Ishikawa (cell line): ENCODE measurements around the gene RNPEPL1.

Source experiments
- CEBPB ChIP-seq: IDR thresholded peaks from 2 replicates; pipeline ENCODE4 v1.6.1; 2012
- EGR1 ChIP-seq: IDR thresholded peaks from 2 replicates; pipeline ENCODE4 v1.6.1; 2012
- EP300 ChIP-seq: IDR thresholded peaks from 2 replicates; pipeline ENCODE4 v1.6.1; 2012; ENCODE audit warnings: borderline replicate concordance
- FOXM1 ChIP-seq: IDR thresholded peaks from 2 replicates; pipeline ENCODE4 v1.6.1; 2012; ENCODE audit warnings: low read depth, borderline replicate concordance
- NFIC ChIP-seq: IDR thresholded peaks from 2 replicates; pipeline ENCODE4 v1.6.1; 2012
- RAD21 ChIP-seq: IDR thresholded peaks from 2 replicates; pipeline ENCODE4 v1.6.1; 2012; ENCODE audit warnings: low read depth
- TAF1 ChIP-seq: IDR thresholded peaks from 2 replicates; pipeline ENCODE4 v1.6.1; 2012; ENCODE audit warnings: low read depth, mild to moderate bottlenecking
- TCF12 ChIP-seq: IDR thresholded peaks from 2 replicates; pipeline ENCODE4 v1.6.1; 2012; ENCODE audit warnings: low read depth
- ZBTB7A ChIP-seq: IDR thresholded peaks from 2 replicates; pipeline ENCODE4 v1.6.1; 2012; ENCODE audit warnings: low read depth
- TF ChIP-seq, protein P1 (sequence below): IDR thresholded peaks from 2 replicates; pipeline ENCODE4 v1.6.1; 2012
- TF ChIP-seq, protein P2 (sequence below): IDR thresholded peaks from 2 replicates; pipeline ENCODE4 v1.6.1; 2012; ENCODE audit warnings: low read depth, mild to moderate bottlenecking
- TF ChIP-seq, protein P3 (sequence below): IDR thresholded peaks from 2 replicates; pipeline ENCODE4 v1.6.1; 2012

DNA sequence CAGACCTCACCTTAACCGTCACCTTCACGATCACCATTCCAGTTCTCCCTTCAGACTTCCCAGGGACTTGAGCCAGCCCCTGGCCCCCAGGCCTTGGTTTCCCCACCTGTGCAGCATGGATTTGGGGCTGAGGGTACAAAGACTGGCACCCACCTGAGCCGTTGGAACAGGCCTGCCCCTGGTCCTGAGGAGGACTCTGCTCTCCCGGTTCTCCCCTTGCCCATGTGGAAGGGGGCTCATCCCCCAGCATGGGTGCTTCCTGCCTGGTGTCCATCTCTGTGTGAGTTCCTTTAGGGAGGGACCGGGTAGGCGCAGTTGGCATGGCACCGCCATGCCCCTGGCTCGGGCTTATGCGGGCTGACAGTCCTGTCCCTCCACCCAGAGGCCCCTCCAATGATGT lies 46.1 kb downstream of the RNPEPL1 start:
- TF ChIP-seq NFIC (no peak), EP300 (no peak), CEBPB (no peak), TAF1 (no peak), TCF12 (no peak), FOXM1 (no peak), ZBTB7A (no peak), RAD21 (no peak), EGR1 (no peak)
- TF ChIP-seq, protein P1, sequence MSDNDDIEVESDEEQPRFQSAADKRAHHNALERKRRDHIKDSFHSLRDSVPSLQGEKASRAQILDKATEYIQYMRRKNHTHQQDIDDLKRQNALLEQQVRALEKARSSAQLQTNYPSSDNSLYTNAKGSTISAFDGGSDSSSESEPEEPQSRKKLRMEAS = no peak
- TF ChIP-seq, protein P2, sequence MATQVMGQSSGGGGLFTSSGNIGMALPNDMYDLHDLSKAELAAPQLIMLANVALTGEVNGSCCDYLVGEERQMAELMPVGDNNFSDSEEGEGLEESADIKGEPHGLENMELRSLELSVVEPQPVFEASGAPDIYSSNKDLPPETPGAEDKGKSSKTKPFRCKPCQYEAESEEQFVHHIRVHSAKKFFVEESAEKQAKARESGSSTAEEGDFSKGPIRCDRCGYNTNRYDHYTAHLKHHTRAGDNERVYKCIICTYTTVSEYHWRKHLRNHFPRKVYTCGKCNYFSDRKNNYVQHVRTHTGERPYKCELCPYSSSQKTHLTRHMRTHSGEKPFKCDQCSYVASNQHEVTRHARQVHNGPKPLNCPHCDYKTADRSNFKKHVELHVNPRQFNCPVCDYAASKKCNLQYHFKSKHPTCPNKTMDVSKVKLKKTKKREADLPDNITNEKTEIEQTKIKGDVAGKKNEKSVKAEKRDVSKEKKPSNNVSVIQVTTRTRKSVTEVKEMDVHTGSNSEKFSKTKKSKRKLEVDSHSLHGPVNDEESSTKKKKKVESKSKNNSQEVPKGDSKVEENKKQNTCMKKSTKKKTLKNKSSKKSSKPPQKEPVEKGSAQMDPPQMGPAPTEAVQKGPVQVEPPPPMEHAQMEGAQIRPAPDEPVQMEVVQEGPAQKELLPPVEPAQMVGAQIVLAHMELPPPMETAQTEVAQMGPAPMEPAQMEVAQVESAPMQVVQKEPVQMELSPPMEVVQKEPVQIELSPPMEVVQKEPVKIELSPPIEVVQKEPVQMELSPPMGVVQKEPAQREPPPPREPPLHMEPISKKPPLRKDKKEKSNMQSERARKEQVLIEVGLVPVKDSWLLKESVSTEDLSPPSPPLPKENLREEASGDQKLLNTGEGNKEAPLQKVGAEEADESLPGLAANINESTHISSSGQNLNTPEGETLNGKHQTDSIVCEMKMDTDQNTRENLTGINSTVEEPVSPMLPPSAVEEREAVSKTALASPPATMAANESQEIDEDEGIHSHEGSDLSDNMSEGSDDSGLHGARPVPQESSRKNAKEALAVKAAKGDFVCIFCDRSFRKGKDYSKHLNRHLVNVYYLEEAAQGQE = no peak
- TF ChIP-seq, protein P3, sequence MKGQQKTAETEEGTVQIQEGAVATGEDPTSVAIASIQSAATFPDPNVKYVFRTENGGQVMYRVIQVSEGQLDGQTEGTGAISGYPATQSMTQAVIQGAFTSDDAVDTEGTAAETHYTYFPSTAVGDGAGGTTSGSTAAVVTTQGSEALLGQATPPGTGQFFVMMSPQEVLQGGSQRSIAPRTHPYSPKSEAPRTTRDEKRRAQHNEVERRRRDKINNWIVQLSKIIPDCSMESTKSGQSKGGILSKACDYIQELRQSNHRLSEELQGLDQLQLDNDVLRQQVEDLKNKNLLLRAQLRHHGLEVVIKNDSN = no peak
